Fibroblast of lung (primary cell): ENCODE results near the gene CARS2. TPM values are rescaled to one million over a fixed set of nuclear protein-coding genes. Genes with fewer than 3 reads are reported as not detected.

ENCODE experiments used
- DNase-seq, 2 donors: peaks; one replicate each; pipeline versions ENCODE4 v3.0.0 to v3.0.0-alpha.2; 2010; ENCODE audit warnings: low read depth in 2 of 2
- H2AFZ ChIP-seq: 2 replicates; pipeline ENCODE4 v1.5.1; 2012; ENCODE audit warnings: low read length, control low read depth, inconsistent platforms
- H3K27ac ChIP-seq: 2 replicates; pipeline ENCODE4 v1.5.1; 2011; ENCODE audit warnings: low read length, control low read depth; ENCODE audit not compliant: insufficient read depth
- H3K27me3 ChIP-seq: 2 replicates; pipeline ENCODE4 v1.5.1; 2011; ENCODE audit warnings: mild to moderate bottlenecking, low read length; ENCODE audit not compliant: control insufficient read depth, insufficient read depth
- H3K36me3 ChIP-seq: 2 replicates; pipeline ENCODE4 v1.5.1; 2011; ENCODE audit warnings: low read length; ENCODE audit not compliant: control insufficient read depth, insufficient read depth
- H3K4me1 ChIP-seq: 2 replicates; pipeline ENCODE4 v1.5.1; 2011; ENCODE audit warnings: low read length; ENCODE audit not compliant: control insufficient read depth, insufficient read depth; ENCODE audit errors: extremely low read depth
- H3K4me2 ChIP-seq: 2 replicates; pipeline ENCODE4 v1.5.1; 2011; ENCODE audit warnings: low read length, control low read depth; ENCODE audit not compliant: insufficient read depth; ENCODE audit errors: extremely low read depth
- H3K4me3 ChIP-seq, 4 experiments: fragments of 200-600 bp in 1 of 4; sonication (generic) in 1 of 4; replicated peaks in 1 of 4; 2 replicates each; pipeline ENCODE4 v1.5.1; 2011 to 2016; ENCODE audit warnings: low read length in 4 of 4, low read depth in 3 of 4, mild to moderate bottlenecking in 3 of 4, control low read depth in 2 of 4, inconsistent platforms in 1 of 4, mixed read lengths in 1 of 4; ENCODE audit not compliant: insufficient read depth in 1 of 4; ENCODE audit errors: control extremely low read depth in 1 of 4
- H3K79me2 ChIP-seq: 2 replicates; pipeline ENCODE4 v1.5.1; 2012; ENCODE audit warnings: mild to moderate bottlenecking, low read length, inconsistent platforms; ENCODE audit not compliant: control insufficient read depth, insufficient read depth
- H3K9ac ChIP-seq: 2 replicates; pipeline ENCODE4 v1.5.1; 2011; ENCODE audit warnings: mild to moderate bottlenecking, low read length, control low read depth; ENCODE audit not compliant: insufficient read depth
- H3K9me3 ChIP-seq: 2 replicates; pipeline ENCODE4 v1.5.1; 2012; ENCODE audit warnings: low read depth, low read length; ENCODE audit not compliant: control insufficient read depth, insufficient read depth
- H4K20me1 ChIP-seq: 2 replicates; pipeline ENCODE4 v1.5.1; 2011; ENCODE audit warnings: low read length; ENCODE audit not compliant: control insufficient read depth, insufficient read depth; ENCODE audit errors: extremely low read depth
- EZH2 ChIP-seq: IDR thresholded peaks from 2 replicates; pipeline ENCODE4 v1.5.1; 2012; ENCODE audit warnings: low read length, control low read depth, mild to moderate bottlenecking; ENCODE audit errors: missing control alignments
- polyA plus RNA-seq, 2 donors: library from polyadenylated mRNA; depleted of rRNA in 1 of 2; stranded (reverse) in 1 of 2; unstranded in 1 of 2; fragments of >200 nt; gene quantifications; 2 replicates each; pipeline ENCODE4 v1.2.1, GENCODE V29; 2011 to 2012; ENCODE audit warnings: missing spikeins in 1 of 2
- total RNA-seq: library from RNA; depleted of rRNA; stranded (reverse); fragments of >200 nt; gene quantifications from 2 replicates; pipeline ENCODE4 v1.2.1, GENCODE V29; 2014
- TF ChIP-seq, protein P1 (sequence below), 2 donors: IDR thresholded peaks in 1 of 2; conservative IDR thresholded peaks in 1 of 2; 1 replicate in 1 of 2; 2 replicates in 1 of 2; pipeline ENCODE4 v1.5.1; 2011 to 2012; ENCODE audit warnings: low read length in 2 of 2, control low read depth in 1 of 2, inconsistent platforms in 1 of 2, low read depth in 1 of 2, mild to moderate bottlenecking in 1 of 2

Gene CARS2
- total and polyA plus RNA-seq, 2 donors (not counting 1 experiment from before 2014, with no cell fraction given): 64.7 to 127 TPM

DNA sequence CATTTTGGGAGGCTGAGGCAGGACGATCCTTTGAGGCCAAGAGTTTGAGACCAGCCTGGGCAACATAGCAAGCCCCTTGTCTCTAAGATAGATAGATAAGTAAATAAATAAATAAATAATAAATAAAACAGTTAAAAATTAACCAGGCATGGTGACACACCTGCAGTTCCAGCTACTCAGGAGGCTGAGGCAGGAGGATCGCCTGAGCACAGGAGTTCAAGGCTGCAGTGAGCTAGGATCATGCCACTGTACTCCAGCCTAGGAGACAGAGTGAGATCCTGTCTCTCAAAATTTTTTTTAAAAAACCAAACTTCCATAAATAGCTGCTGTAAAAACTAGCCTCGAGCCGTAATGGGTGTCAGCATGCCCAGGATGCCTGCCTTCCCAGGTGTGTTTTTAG, 104.9 kb downstream of the CARS2 start:
- Histone ChIP-seq H3K27me3 (no peaks in the 10 kb centered on the region), H4K20me1 (no peaks in the 10 kb centered on the region), H3K9me3 (no peaks in the 10 kb centered on the region), H3K79me2 (no peaks in the 10 kb centered on the region), H3K4me1 (no peaks in the 10 kb centered on the region), H3K4me2 (no peak overlapping the region), H3K36me3 (no peaks in the 10 kb centered on the region), H2AFZ (no peak overlapping the region), H3K9ac (no peak overlapping the region), H3K27ac (no peak overlapping the region), H3K4me3 (no peak overlapping the region)
- DNase-seq: no peak
- TF ChIP-seq EZH2: no peak

DNA sequence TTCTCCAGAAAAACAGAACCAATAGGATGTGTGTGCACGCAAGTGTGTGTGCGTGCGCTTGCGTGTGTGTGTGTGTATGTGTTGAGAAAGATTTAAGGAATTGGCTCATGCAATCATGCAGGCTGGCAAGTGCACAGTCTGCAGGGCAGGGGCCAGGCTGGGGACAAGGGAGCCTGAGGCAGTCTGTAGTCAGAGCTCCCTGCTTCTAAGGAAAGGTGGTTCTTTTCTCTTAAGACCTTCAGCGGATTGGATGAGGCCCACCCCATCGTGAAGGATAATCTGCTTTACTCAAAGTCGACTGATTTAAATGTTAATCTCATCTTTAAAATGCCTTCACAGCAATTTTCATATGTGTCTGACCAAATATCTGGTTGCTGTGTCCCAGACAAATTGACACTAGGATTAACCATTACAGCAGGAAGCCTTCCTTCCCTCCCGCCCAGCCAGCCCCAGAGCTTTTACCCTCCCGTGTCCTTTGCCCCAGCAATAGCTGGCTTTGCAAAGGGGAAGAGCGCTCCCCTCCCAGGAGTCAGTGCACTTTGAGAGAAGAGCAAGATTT, 105.6 kb downstream of the CARS2 start:
- no peak overlapping the region for H3K9ac ChIP-seq
- no peaks in the 10 kb centered on the region for H3K79me2 ChIP-seq
- H2AFZ ChIP-seq: no peak overlapping the region
- TF ChIP-seq, protein P1, sequence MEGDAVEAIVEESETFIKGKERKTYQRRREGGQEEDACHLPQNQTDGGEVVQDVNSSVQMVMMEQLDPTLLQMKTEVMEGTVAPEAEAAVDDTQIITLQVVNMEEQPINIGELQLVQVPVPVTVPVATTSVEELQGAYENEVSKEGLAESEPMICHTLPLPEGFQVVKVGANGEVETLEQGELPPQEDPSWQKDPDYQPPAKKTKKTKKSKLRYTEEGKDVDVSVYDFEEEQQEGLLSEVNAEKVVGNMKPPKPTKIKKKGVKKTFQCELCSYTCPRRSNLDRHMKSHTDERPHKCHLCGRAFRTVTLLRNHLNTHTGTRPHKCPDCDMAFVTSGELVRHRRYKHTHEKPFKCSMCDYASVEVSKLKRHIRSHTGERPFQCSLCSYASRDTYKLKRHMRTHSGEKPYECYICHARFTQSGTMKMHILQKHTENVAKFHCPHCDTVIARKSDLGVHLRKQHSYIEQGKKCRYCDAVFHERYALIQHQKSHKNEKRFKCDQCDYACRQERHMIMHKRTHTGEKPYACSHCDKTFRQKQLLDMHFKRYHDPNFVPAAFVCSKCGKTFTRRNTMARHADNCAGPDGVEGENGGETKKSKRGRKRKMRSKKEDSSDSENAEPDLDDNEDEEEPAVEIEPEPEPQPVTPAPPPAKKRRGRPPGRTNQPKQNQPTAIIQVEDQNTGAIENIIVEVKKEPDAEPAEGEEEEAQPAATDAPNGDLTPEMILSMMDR (conservative IDR thresholded peaks at IDR 0.05 in 1 of 2, IDR thresholded peaks at IDR 0.05 in 1 of 2; ENCODE audit: low read depth in 1 of 2, low read length in 2 of 2): no peak
- no peak for TF ChIP-seq EZH2
- H4K20me1 ChIP-seq: no peaks in the 10 kb centered on the region
- no peak overlapping the region for H3K27ac ChIP-seq
- H3K4me3 ChIP-seq: no peak overlapping the region
- H3K9me3 ChIP-seq: no peaks in the 10 kb centered on the region
- H3K27me3 ChIP-seq: no peaks in the 10 kb centered on the region
- H3K4me1 ChIP-seq: no peaks in the 10 kb centered on the region
- DNase-seq: no peak
- no peak overlapping the region for H3K4me2 ChIP-seq
- no peaks in the 10 kb centered on the region for H3K36me3 ChIP-seq

DNA sequence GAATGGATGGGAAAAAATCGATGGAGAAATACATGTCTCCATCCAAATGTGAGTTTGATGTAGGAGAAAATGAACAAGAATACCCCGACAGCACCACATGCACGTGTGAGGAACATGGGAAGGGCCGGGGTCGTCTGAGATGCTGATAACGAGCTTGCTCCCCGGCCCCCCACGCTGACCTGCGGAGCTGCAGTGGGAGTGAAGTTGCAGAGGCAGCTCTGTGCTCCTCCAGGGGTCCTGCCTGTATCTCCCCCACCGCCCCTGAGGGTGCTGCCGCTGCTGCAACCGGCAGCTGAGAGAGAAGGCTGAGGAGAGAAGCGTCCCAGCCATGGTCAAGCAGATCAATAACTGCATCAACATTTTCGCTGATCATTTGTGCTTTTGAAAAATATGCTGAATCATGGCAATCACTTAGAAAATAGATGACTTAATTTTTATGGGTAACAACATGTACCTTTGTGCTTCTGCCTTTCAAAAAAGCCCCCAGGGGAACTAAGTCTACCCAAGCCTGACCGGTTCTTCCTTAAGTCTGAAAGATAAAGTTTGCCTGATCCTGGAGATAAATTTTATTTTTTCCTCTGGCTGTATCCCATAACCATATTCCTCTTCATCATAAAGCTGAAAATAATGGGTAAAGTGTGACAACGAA, 108.8 kb downstream of the CARS2 start:
- Histone ChIP-seq H3K79me2 (no peaks in the 10 kb centered on the region), H3K4me3 (no peak overlapping the region), H3K9me3 (no peaks in the 10 kb centered on the region), H4K20me1 (no peaks in the 10 kb centered on the region), H3K27me3 (no peaks in the 10 kb centered on the region), H3K36me3 (no peaks in the 10 kb centered on the region), H3K9ac (no peak overlapping the region), H2AFZ (no peak overlapping the region), H3K4me2 (no peak overlapping the region), H3K4me1 (no peaks in the 10 kb centered on the region), H3K27ac (no peak overlapping the region)
- no peak for DNase-seq
- no peak for TF ChIP-seq EZH2
- TF ChIP-seq, protein P1 (conservative IDR thresholded peaks at IDR 0.05 in 1 of 2, IDR thresholded peaks at IDR 0.05 in 1 of 2; ENCODE audit: low read depth in 1 of 2, low read length in 2 of 2): no peak
